ENCODE measurements around the gene TTC21B.

TTC21B gene

GRCh38 chr2:165827016-165827920, 126.3 kb downstream of the TTC21B start:
- TF ChIP-seq CTCF (IDR thresholded peaks at IDR 0.05; ENCODE audit: borderline replicate concordance, control extremely low read depth, extremely low read depth, insufficient read depth, missing control alignments) = no peak
- no peak for DNase-seq (ENCODE audit: low spot score)
- in situ Hi-C loops (cut with MboI; ENCODE audit: low sequenced_read_pairs, unreplicated experiment) = no loop called here

- no peak for DNase-seq (ENCODE audit: low spot score)
- TF ChIP-seq CTCF (IDR thresholded peaks at IDR 0.05; ENCODE audit: borderline replicate concordance, control extremely low read depth, extremely low read depth, insufficient read depth, missing control alignments) = no peak
- in situ Hi-C loops (cut with MboI; ENCODE audit: low sequenced_read_pairs, unreplicated experiment) = no loop called here
Measured at GRCh38 chr2:165825041-165825440, 128.5 kb downstream of the TTC21B start.
